ENCODE data around the gene MTNR1A.

GRCh38 chr4:186586205-186586604 lies 30.8 kb upstream of the MTNR1A start:
- TF ChIP-seq EZH2phosphoT487 (IDR thresholded peaks at IDR 0.05; ENCODE audit: borderline replicate concordance, low read length) (no peak), CTCF (IDR thresholded peaks at IDR 0.05; ENCODE audit: low read depth, low read length, poor library complexity, severe bottlenecking) (no peak)
